ENCODE data around the gene TMEM132E. TPM values are rescaled to one million over a fixed set of nuclear protein-coding genes. Genes with fewer than 3 reads are reported as not detected.

Gene TMEM132E
- total RNA-seq, 1 experiment from 2014 or later: 0.42 TPM

DNA sequence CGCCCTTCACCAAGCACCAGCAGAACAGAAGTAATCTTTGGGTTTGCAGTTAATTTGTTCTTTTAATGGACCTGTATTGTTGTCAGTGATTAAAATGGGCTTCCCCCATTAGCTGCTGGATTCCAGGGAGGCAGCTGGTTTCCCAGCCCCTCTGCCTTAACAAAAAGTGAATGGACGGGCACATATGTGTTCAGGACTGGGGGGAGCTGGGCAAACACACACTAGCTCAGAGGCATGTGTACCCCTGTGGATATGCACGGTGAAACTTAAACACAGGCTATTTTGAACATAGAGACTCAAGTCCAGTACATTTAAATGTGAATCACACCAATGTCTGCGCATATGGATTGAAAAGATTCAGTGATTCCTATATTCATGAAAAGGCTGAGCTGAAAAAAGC is 25.5 kb upstream of the TMEM132E start:
- H3K4me1 Mint-ChIP-seq: peaks cover 5 to 8% of the 10 kb centered on the region in 2 experiments; a peak in 2 of 4 replicates
- Histone ChIP-seq H3K27ac (ENCODE audit: insufficient read length, low read depth, low read length) (no peak overlapping the region), H4K20me1 (ENCODE audit: control insufficient read depth, insufficient read depth, insufficient read length) (no peaks in the 10 kb centered on the region), H2AK5ac (ENCODE audit: insufficient read length, low read length) (no peak overlapping the region), H3T11ph (ENCODE audit: low read length) (no peak overlapping the region), H3K4ac (ENCODE audit: low read depth, low read length) (no peak overlapping the region), H3K14ac (ENCODE audit: insufficient read depth, low read length) (no peak overlapping the region), H2BK12ac (ENCODE audit: insufficient read length, low read depth, low read length) (no peak overlapping the region), H3K79me1 (ENCODE audit: insufficient read depth, low read depth, low read length, poor library complexity, severe bottlenecking) (no peaks in the 10 kb centered on the region), H3K4me2 (ENCODE audit: insufficient read depth, insufficient read length, low read length) (no peak overlapping the region), H2BK20ac (ENCODE audit: low read depth, low read length, poor library complexity, severe bottlenecking) (no peak overlapping the region), H3K9ac (ENCODE audit: extremely low read depth, insufficient read length, low read length) (no peak overlapping the region), H3K79me2 (ENCODE audit: insufficient read depth, low read length) (no peaks in the 10 kb centered on the region), H3K9me3 (ENCODE audit: control insufficient read depth, low read depth, low read length) (no peaks in the 10 kb centered on the region), H4K5ac (ENCODE audit: insufficient read length, low read depth, low read length) (no peak overlapping the region), H3K4me1 (ENCODE audit: insufficient read depth, low read length) (no peaks in the 10 kb centered on the region), H3K23me2 (ENCODE audit: insufficient read length, low read depth, low read length, poor library complexity, severe bottlenecking) (no peaks in the 10 kb centered on the region), H3K18ac (ENCODE audit: insufficient read length, low read depth, low read length) (no peak overlapping the region), H2BK5ac (ENCODE audit: insufficient read length, low read length) (no peak overlapping the region), H4K8ac (replicated peaks; ENCODE audit: insufficient read length, low read depth, low read length) (no peak overlapping the region), H2BK120ac (ENCODE audit: low read depth, low read length, poor library complexity, severe bottlenecking) (no peak overlapping the region), H2BK15ac (ENCODE audit: low read depth, low read length) (no peak overlapping the region), H2AFZ (ENCODE audit: low read length) (no peak overlapping the region), H4K91ac (ENCODE audit: insufficient read length, low read depth, low read length) (no peak overlapping the region), H3K56ac (ENCODE audit: insufficient read length, low read depth, low read length) (no peak overlapping the region), H3K23ac (ENCODE audit: insufficient read length, low read depth, low read length) (no peak overlapping the region), H3K27me3 (ENCODE audit: insufficient read depth, low read length) (0 out of 2 replicates have a peak, but pooled peaks cover 2% of the 10 kb centered on the region)
- H3K9me3 Mint-ChIP-seq: no peaks in the 10 kb centered on the region
- no peaks in the 10 kb centered on the region for H3K36me3 Mint-ChIP-seq (ENCODE audit: insufficient read depth in 1 of 3, low read depth in 3 of 3)
- DNase-seq: no peak
- peaks cover 41% of the 10 kb centered on the region for H3K27me3 Mint-ChIP-seq (ENCODE audit: low read depth)
- no CpG with 5 or more reads among the region's 4 CpGs for WGBS (ENCODE audit: extremely low coverage, insufficient read length, low lambda C conversion rate)
- no peak overlapping the region for H3K27ac Mint-ChIP-seq
- no peak overlapping the region for H3K4me3 Mint-ChIP-seq
- TF ChIP-seq, protein P1, sequence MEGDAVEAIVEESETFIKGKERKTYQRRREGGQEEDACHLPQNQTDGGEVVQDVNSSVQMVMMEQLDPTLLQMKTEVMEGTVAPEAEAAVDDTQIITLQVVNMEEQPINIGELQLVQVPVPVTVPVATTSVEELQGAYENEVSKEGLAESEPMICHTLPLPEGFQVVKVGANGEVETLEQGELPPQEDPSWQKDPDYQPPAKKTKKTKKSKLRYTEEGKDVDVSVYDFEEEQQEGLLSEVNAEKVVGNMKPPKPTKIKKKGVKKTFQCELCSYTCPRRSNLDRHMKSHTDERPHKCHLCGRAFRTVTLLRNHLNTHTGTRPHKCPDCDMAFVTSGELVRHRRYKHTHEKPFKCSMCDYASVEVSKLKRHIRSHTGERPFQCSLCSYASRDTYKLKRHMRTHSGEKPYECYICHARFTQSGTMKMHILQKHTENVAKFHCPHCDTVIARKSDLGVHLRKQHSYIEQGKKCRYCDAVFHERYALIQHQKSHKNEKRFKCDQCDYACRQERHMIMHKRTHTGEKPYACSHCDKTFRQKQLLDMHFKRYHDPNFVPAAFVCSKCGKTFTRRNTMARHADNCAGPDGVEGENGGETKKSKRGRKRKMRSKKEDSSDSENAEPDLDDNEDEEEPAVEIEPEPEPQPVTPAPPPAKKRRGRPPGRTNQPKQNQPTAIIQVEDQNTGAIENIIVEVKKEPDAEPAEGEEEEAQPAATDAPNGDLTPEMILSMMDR (conservative IDR thresholded peaks at IDR 0.05): no peak
